H9 (cell line): ENCODE results near the gene PTCRA. TPM values are rescaled to one million over a fixed set of nuclear protein-coding genes. Genes with fewer than 3 reads are reported as not detected.
A peak's percentile ranks its signal among the peaks of the same experiment; 100 is the strongest.

ENCODE experiments used
- DNase-seq: peaks from one replicate; pipeline ENCODE4 v3.0.0-alpha.2; 2017
- H2AFZ ChIP-seq: one replicate; pipeline ENCODE4 v1.6.1; 2013; ENCODE audit warnings: mild to moderate bottlenecking, low read length, control low read depth, moderate library complexity
- H2AK5ac ChIP-seq: 2 replicates; pipeline ENCODE4 v1.6.1; 2013; ENCODE audit warnings: low read length, control low read depth, mixed read lengths; ENCODE audit not compliant: insufficient read length
- H2BK120ac ChIP-seq: one replicate; pipeline ENCODE4 v1.6.1; 2013; ENCODE audit warnings: low read depth, mild to moderate bottlenecking, low read length, control low read depth, inconsistent platforms; ENCODE audit not compliant: poor library complexity, severe bottlenecking
- H2BK12ac ChIP-seq: 2 replicates; pipeline ENCODE4 v1.6.1; 2013; ENCODE audit warnings: low read length, control low read depth, mixed read lengths, low read depth; ENCODE audit not compliant: insufficient read length
- H2BK15ac ChIP-seq: 2 replicates; pipeline ENCODE4 v1.6.1; 2013; ENCODE audit warnings: low read depth, low read length, control low read depth
- H2BK20ac ChIP-seq: one replicate; pipeline ENCODE4 v1.6.1; 2013; ENCODE audit warnings: low read depth, mild to moderate bottlenecking, low read length, control low read depth, inconsistent platforms; ENCODE audit not compliant: poor library complexity, severe bottlenecking
- H2BK5ac ChIP-seq: 2 replicates; pipeline ENCODE4 v1.6.1; 2013; ENCODE audit warnings: low read length, control low read depth, mixed read lengths; ENCODE audit not compliant: insufficient read length
- H3K14ac ChIP-seq: 2 replicates; pipeline ENCODE4 v1.6.1; 2013; ENCODE audit warnings: low read length, control low read depth; ENCODE audit not compliant: insufficient read depth
- H3K18ac ChIP-seq: 2 replicates; pipeline ENCODE4 v1.6.1; 2013; ENCODE audit warnings: low read depth, mild to moderate bottlenecking, mixed read lengths, low read length, control low read depth; ENCODE audit not compliant: insufficient read length
- H3K23ac ChIP-seq: 2 replicates; pipeline ENCODE4 v1.6.1; 2013; ENCODE audit warnings: low read length, control low read depth, mixed read lengths, low read depth; ENCODE audit not compliant: insufficient read length
- H3K23me2 ChIP-seq: 2 replicates; pipeline ENCODE4 v1.6.1; 2013; ENCODE audit warnings: low read depth, mild to moderate bottlenecking, mixed read lengths, low read length, control low read depth; ENCODE audit not compliant: insufficient read length, poor library complexity, severe bottlenecking
- H3K27ac ChIP-seq: 2 replicates; pipeline ENCODE4 v1.5.1; 2013; ENCODE audit warnings: low read length, control low read depth, mixed read lengths, low read depth; ENCODE audit not compliant: insufficient read length
- H3K27me3 ChIP-seq: 2 replicates; pipeline ENCODE4 v1.6.1; 2013; ENCODE audit warnings: low read length, control low read depth, inconsistent platforms; ENCODE audit not compliant: insufficient read depth
- H3K4ac ChIP-seq: 2 replicates; pipeline ENCODE4 v1.6.1; 2013; ENCODE audit warnings: low read depth, mild to moderate bottlenecking, control low read depth, inconsistent platforms, low read length, moderate library complexity
- H3K4me1 ChIP-seq: 2 replicates; pipeline ENCODE4 v1.6.1; 2013; ENCODE audit warnings: low read length, control low read depth, inconsistent platforms; ENCODE audit not compliant: insufficient read depth
- H3K4me2 ChIP-seq: 2 replicates; pipeline ENCODE4 v1.6.1; 2013; ENCODE audit warnings: low read length, control low read depth, mixed read lengths; ENCODE audit not compliant: insufficient read length, insufficient read depth
- H3K56ac ChIP-seq: 2 replicates; pipeline ENCODE4 v1.6.1; 2013; ENCODE audit warnings: low read depth, mild to moderate bottlenecking, mixed read lengths, low read length, control low read depth; ENCODE audit not compliant: insufficient read length
- H3K79me1 ChIP-seq: 2 replicates; pipeline ENCODE4 v1.6.1; 2013; ENCODE audit warnings: low read depth, mild to moderate bottlenecking, moderate library complexity, low read length, control low read depth, inconsistent platforms; ENCODE audit not compliant: insufficient read depth, poor library complexity, severe bottlenecking
- H3K79me2 ChIP-seq: 2 replicates; pipeline ENCODE4 v1.6.1; 2013; ENCODE audit warnings: low read length, control low read depth, inconsistent platforms; ENCODE audit not compliant: insufficient read depth
- H3K9ac ChIP-seq: 2 replicates; pipeline ENCODE4 v1.6.1; 2013; ENCODE audit warnings: low read length, control low read depth, mixed read lengths; ENCODE audit not compliant: insufficient read length; ENCODE audit errors: extremely low read depth
- H3K9me3 ChIP-seq: one replicate; pipeline ENCODE4 v1.6.1; 2013; ENCODE audit warnings: low read depth, low read length, inconsistent platforms; ENCODE audit not compliant: control insufficient read depth
- H3T11ph ChIP-seq: one replicate; pipeline ENCODE4 v1.6.1; 2013; ENCODE audit warnings: mild to moderate bottlenecking, low read length, control low read depth, inconsistent platforms
- H4K20me1 ChIP-seq: one replicate; pipeline ENCODE4 v1.6.1; 2013; ENCODE audit not compliant: control insufficient read depth, insufficient read length, insufficient read depth
- H4K5ac ChIP-seq: 2 replicates; pipeline ENCODE4 v1.6.1; 2013; ENCODE audit warnings: low read depth, mild to moderate bottlenecking, mixed read lengths, low read length, control low read depth; ENCODE audit not compliant: insufficient read length
- H4K8ac ChIP-seq: replicated peaks from 2 replicates; pipeline ENCODE4 v1.6.1; 2013; ENCODE audit warnings: low read length, control low read depth, mixed read lengths, low read depth; ENCODE audit not compliant: insufficient read length
- H4K91ac ChIP-seq: 2 replicates; pipeline ENCODE4 v1.6.1; 2013; ENCODE audit warnings: low read depth, mild to moderate bottlenecking, moderate library complexity, mixed read lengths, low read length, control low read depth; ENCODE audit not compliant: insufficient read length
- H3K27ac Mint-ChIP-seq, 3 experiments: 2 replicates in 2 of 3; 3 replicates in 1 of 3; pipeline ENCODE4 v1.8.0; 2020 to 2021; ENCODE audit warnings: mixed read lengths in 3 of 3, mild to moderate bottlenecking in 1 of 3, moderate library complexity in 1 of 3
- H3K27me3 Mint-ChIP-seq: 2 replicates; pipeline ENCODE4 v1.8.0; 2021; ENCODE audit warnings: low read depth, mild to moderate bottlenecking, moderate library complexity, mixed read lengths
- H3K36me3 Mint-ChIP-seq, 3 experiments: 2 replicates in 2 of 3; 3 replicates in 1 of 3; pipeline ENCODE4 v1.8.0; 2020 to 2021; ENCODE audit warnings: low read depth in 3 of 3, mixed read lengths in 3 of 3; ENCODE audit not compliant: insufficient read depth in 1 of 3
- H3K4me1 Mint-ChIP-seq, 2 experiments: 2 replicates each; pipeline ENCODE4 v1.8.0; 2020; ENCODE audit warnings: mixed read lengths in 2 of 2
- H3K4me3 Mint-ChIP-seq, 2 experiments: 2 replicates in 1 of 2; 3 replicates in 1 of 2; pipeline ENCODE4 v1.8.0; 2020 to 2021; ENCODE audit warnings: mild to moderate bottlenecking in 2 of 2, mixed read lengths in 2 of 2, moderate library complexity in 1 of 2
- H3K9me3 Mint-ChIP-seq, 2 experiments: 2 replicates in 1 of 2; 3 replicates in 1 of 2; pipeline ENCODE4 v1.8.0; 2020; ENCODE audit warnings: mild to moderate bottlenecking in 2 of 2, mixed read lengths in 2 of 2, moderate library complexity in 1 of 2
- WGBS: extraction: QIAGEN DNeasy Blood & Tissue Kit; methylation state at CpG from one replicate; pipeline ENCODE4 v1.1.7; 2013; ENCODE audit warnings: missing lambda C conversion rate, low lambda C conversion rate, mixed read lengths; ENCODE audit not compliant: insufficient read length; ENCODE audit errors: extremely low coverage; 5-methylcytosine and 5-hydroxymethylcytosine counted together
- total RNA-seq: library from RNA; stranded (reverse); gene quantifications from 2 replicates; pipeline ENCODE4 v1.2.1, GENCODE V29; 2021
- TF ChIP-seq, protein P1 (sequence below): fragments of 200-600 bp; sonication (generic); conservative IDR thresholded peaks from 3 replicates; pipeline ENCODE4 v1.8.0; 2021; ENCODE audit warnings: antibody characterized with exemption, mild to moderate bottlenecking

The PTCRA gene
- total RNA-seq, 1 experiment from 2014 or later = not detected

GRCh38 chr6:42960243-42961019, 44.6 kb downstream of the PTCRA start, which contains the start of gene GNMT:
Gene GNMT (plus strand): TSS chr6:42960754. CDS start chr6:42960768, 14 bp downstream.
- Histone ChIP-seq H2AK5ac (no peak within 1 kb of the TSS), H3K4me1 (no peaks in the 10 kb centered on the region), H3K9me3 (no peaks in the 10 kb centered on the region), H3K79me2 (no peaks in the 10 kb centered on the region), H2BK15ac (no peak within 1 kb of the TSS), H3K4me2 (peak within 1 kb of the TSS; percentile 84), H3K23ac (no peak within 1 kb of the TSS), H2BK120ac (no peak within 1 kb of the TSS), H3K56ac (no peak within 1 kb of the TSS), H4K8ac (no peak within 1 kb of the TSS), H3K4ac (no peak within 1 kb of the TSS), H2AFZ (no peak within 1 kb of the TSS), H2BK5ac (no peak within 1 kb of the TSS), H3K23me2 (peaks cover 10% of the 10 kb centered on the region), H3K79me1 (no peaks in the 10 kb centered on the region), H4K91ac (no peak within 1 kb of the TSS), H2BK12ac (no peak within 1 kb of the TSS), H2BK20ac (no peak within 1 kb of the TSS), H3T11ph (no peak within 1 kb of the TSS), H3K14ac (peak within 1 kb of the TSS; percentile 87; the same call in 1 of the 2 replicates), H3K27ac (no peak within 1 kb of the TSS), H4K5ac (no peak within 1 kb of the TSS), H4K20me1 (no peaks in the 10 kb centered on the region), H3K18ac (peak within 1 kb of the TSS; percentile 67), H3K27me3 (peaks cover 6% of the 10 kb centered on the region; the same call in 1 of the 2 replicates), H3K9ac (no peak within 1 kb of the TSS)
- peaks cover 36% of the 10 kb centered on the region for H3K27me3 Mint-ChIP-seq
- no CpG with 5 or more reads among the region's 62 CpGs for WGBS
- TF ChIP-seq, protein P1, sequence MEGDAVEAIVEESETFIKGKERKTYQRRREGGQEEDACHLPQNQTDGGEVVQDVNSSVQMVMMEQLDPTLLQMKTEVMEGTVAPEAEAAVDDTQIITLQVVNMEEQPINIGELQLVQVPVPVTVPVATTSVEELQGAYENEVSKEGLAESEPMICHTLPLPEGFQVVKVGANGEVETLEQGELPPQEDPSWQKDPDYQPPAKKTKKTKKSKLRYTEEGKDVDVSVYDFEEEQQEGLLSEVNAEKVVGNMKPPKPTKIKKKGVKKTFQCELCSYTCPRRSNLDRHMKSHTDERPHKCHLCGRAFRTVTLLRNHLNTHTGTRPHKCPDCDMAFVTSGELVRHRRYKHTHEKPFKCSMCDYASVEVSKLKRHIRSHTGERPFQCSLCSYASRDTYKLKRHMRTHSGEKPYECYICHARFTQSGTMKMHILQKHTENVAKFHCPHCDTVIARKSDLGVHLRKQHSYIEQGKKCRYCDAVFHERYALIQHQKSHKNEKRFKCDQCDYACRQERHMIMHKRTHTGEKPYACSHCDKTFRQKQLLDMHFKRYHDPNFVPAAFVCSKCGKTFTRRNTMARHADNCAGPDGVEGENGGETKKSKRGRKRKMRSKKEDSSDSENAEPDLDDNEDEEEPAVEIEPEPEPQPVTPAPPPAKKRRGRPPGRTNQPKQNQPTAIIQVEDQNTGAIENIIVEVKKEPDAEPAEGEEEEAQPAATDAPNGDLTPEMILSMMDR = no peak; the same call in 2 of the 3 replicates
- peaks cover 0 to 19% (median 4%) of the 10 kb centered on the region in 3 experiments; a peak in 3 of 7 replicates for H3K36me3 Mint-ChIP-seq
- H3K4me3 Mint-ChIP-seq = peak within 1 kb of the TSS; percentile 75 to 89
- H3K9me3 Mint-ChIP-seq = 0 out of 5 replicates have a peak, but pooled peaks cover 0 to 2% of the 10 kb centered on the region in 2 experiments
- peak within 1 kb of the TSS in 1 of 3 experiments; percentile 73; a peak in 2 of 7 replicates for H3K27ac Mint-ChIP-seq
- H3K4me1 Mint-ChIP-seq = peaks cover 15 to 16% of the 10 kb centered on the region in 2 experiments
- peak; percentile 91 for DNase-seq
